Gastrocnemius medialis (tissue), 4 donors: ENCODE measurements around the gene ZNF804B.

Source experiments
- CTCF ChIP-seq, 5 experiments: fragments of 450-650 bp in 3 of 5; fragments of 200-600 bp in 2 of 5; sonication (generic) in 2 of 5; IDR thresholded peaks in 4 of 5; conservative IDR thresholded peaks in 1 of 5; 1 replicate in 4 of 5; 2 replicates in 1 of 5; pipeline ENCODE4 v1.5.1; 2016 to 2019; ENCODE audit warnings: antibody characterized with exemption in 5 of 5, mild to moderate bottlenecking in 3 of 5, moderate library complexity in 3 of 5
- POLR2A ChIP-seq, 2 donors: fragments of 450-650 bp; IDR thresholded peaks; one replicate each; pipeline ENCODE4 v1.6.1; 2017; ENCODE audit warnings: antibody characterized with exemption in 2 of 2, mild to moderate bottlenecking in 2 of 2, moderate library complexity in 2 of 2

- no peak for TF ChIP-seq CTCF (IDR thresholded peaks at IDR 0.05 in 4 of 5, conservative IDR thresholded peaks at IDR 0.05 in 1 of 5)
- TF ChIP-seq POLR2A (IDR thresholded peaks at IDR 0.05), result no peak
Measured at GRCh38 chr7:88806280-88807037, 47.0 kb downstream of the ZNF804B start.
